ENCODE data around the gene CHURC1. TPM values are rescaled to one million over a fixed set of nuclear protein-coding genes. Genes with fewer than 3 reads are reported as not detected.

The CHURC1 gene
- total RNA-seq, 2 experiments from 2014 or later: 67.6 to 89.7 TPM

GRCh38 chr14:64979336-64980074 lies 65.2 kb downstream of the CHURC1 start:
- no peak for ATAC-seq (ENCODE audit: low read depth)
- Mint-ChIP-seq H3K9me3 (no peaks in the 10 kb centered on the region), H3K36me3 (no peaks in the 10 kb centered on the region), H3K4me3 (no peak overlapping the region), H3K27me3 (peaks cover 22% of the 10 kb centered on the region), H3K27ac (no peak overlapping the region), H3K4me1 (peaks cover 9% of the 10 kb centered on the region)
- no peak for DNase-seq
- POLR2A ChIA-PET: no interaction called here

GRCh38 chr14:64983439-64984310 lies 69.4 kb downstream of the CHURC1 start:
- POLR2A ChIA-PET: interaction anchor here (0.7 kb wide), 1 partner anchor 27 kb away, joined by 3 read pairs; no protein-coding TSS in a partner anchor
- no peaks in the 10 kb centered on the region for H3K9me3 Mint-ChIP-seq
- ATAC-seq (ENCODE audit: low read depth) (no peak), DNase-seq (no peak)
- H3K27me3 Mint-ChIP-seq: peaks cover 22% of the 10 kb centered on the region
- H3K27ac Mint-ChIP-seq: no peak overlapping the region
- peaks cover 19% of the 10 kb centered on the region for H3K4me1 Mint-ChIP-seq
- H3K36me3 Mint-ChIP-seq: peaks cover under 1% of the 10 kb centered on the region
- H3K4me3 Mint-ChIP-seq: peak overlapping the region; percentile 48

Other genes starting within 250 kb of the CHURC1 start
- gene PLEKHG3, start 210.0 kb upstream of the CHURC1 start, total RNA-seq: 1 to 10 TPM; 5.5 to 6.6 TPM
- not detected for gene SPTB, start 34.5 kb upstream of the CHURC1 start, total RNA-seq
- gene GPX2, start 28.3 kb downstream of the CHURC1 start, total RNA-seq: not detected
- gene RAB15, start 57.9 kb downstream of the CHURC1 start, total RNA-seq: 1 to 10 TPM; 2.7 to 3.5 TPM
- gene FNTB, start 72.4 kb downstream of the CHURC1 start, total RNA-seq: 10 to 100 TPM; 15.8 to 17.8 TPM
- gene MAX, start 188.1 kb downstream of the CHURC1 start, total RNA-seq: 100 to 1,000 TPM; 150 to 155 TPM

All from activated naive CD8-positive, alpha-beta T cell treated with anti-CD3 and anti-CD28 coated beads, Interleukin-2, amount 10 ng/mL, durations not matched to agents 7 days and 5 days (primary cell).